B cell (primary cell): ENCODE results near the gene HSPB6. TPM values are rescaled to one million over a fixed set of nuclear protein-coding genes. Genes with fewer than 3 reads are reported as not detected.

ENCODE experiments used
- ATAC-seq: fragments of 200-7000 bp; cut with Tn5 transposase; one replicate; pipeline ENCODE4 v1.10.0; 2021; ENCODE audit warnings: low read depth, mild to moderate bottlenecking, moderate number of reproducible peaks, moderate library complexity
- CTCF ChIA-PET: fragments of 350-600 bp; sonication (Branson Sonifier 250); formaldehyde crosslinking; loops from one replicate; lab custom pipeline; 2021; ENCODE audit warnings: antibody characterized with exemption, inconsistent platforms; lab: Charles Lee
- POLR2A ChIA-PET: fragments of 350-600 bp; sonication (Branson Sonifier 250); formaldehyde crosslinking; loops from one replicate; lab custom pipeline; 2021; ENCODE audit warnings: antibody characterized with exemption; lab: Charles Lee
- DNase-seq: peaks from one replicate; pipeline ENCODE4 v3.0.0; 2013
- H2AFZ ChIP-seq: 2 replicates; pipeline ENCODE4 v1.6.1; 2012; ENCODE audit warnings: mild to moderate bottlenecking, low read depth, low read length; ENCODE audit not compliant: insufficient read depth, poor library complexity, severe bottlenecking
- H3K27ac ChIP-seq, 2 donors: 1 replicate in 1 of 2; 2 replicates in 1 of 2; pipeline ENCODE4 v1.5.1; 2012 to 2013; ENCODE audit warnings: low read length in 2 of 2, mild to moderate bottlenecking in 2 of 2, moderate library complexity in 1 of 2
- H3K27me3 ChIP-seq, 4 experiments: fragments of 200-600 bp in 1 of 4; sonication (generic) in 1 of 4; replicated peaks in 1 of 4; 1 replicate in 2 of 4; 2 replicates in 2 of 4; pipeline versions ENCODE4 v1.6.1 to v1.7.0; 2013 to 2016; ENCODE audit warnings: low read length in 3 of 4, mild to moderate bottlenecking in 2 of 4, mixed read lengths in 1 of 4, moderate library complexity in 1 of 4; ENCODE audit not compliant: insufficient read depth in 4 of 4, control insufficient read depth in 3 of 4; ENCODE audit errors: control extremely low read depth in 1 of 4
- H3K36me3 ChIP-seq, 2 experiments: replicated peaks in 1 of 2; 1 replicate in 1 of 2; 2 replicates in 1 of 2; pipeline versions ENCODE4 v1.6.1 to v1.7.1; 2013; ENCODE audit warnings: low read length in 1 of 2; ENCODE audit not compliant: insufficient read depth in 2 of 2, control insufficient read depth in 1 of 2; ENCODE audit errors: control extremely low read depth in 1 of 2, extremely low read depth in 1 of 2
- H3K4me1 ChIP-seq, 2 donors: fragments of 200-600 bp in 1 of 2; sonication (generic) in 1 of 2; 1 replicate in 1 of 2; 2 replicates in 1 of 2; pipeline versions ENCODE4 v1.5.1 to v1.6.1; 2013 to 2017; ENCODE audit warnings: low read length in 2 of 2; ENCODE audit not compliant: control insufficient read depth in 2 of 2, insufficient read depth in 2 of 2
- H3K4me2 ChIP-seq: replicated peaks from 2 replicates; pipeline ENCODE3; 2012; ENCODE audit warnings: mild to moderate bottlenecking, low read depth, low read length; ENCODE audit not compliant: poor library complexity, severe bottlenecking
- H3K4me3 ChIP-seq, 5 experiments: fragments of 200-600 bp in 1 of 5; sonication (generic) in 1 of 5; 1 replicate in 3 of 5; 2 replicates in 2 of 5; pipeline versions ENCODE4 v1.5.1 to v1.7.0; 2011 to 2016; ENCODE audit warnings: low read length in 4 of 5, mild to moderate bottlenecking in 4 of 5, low read depth in 2 of 5, control low read depth in 1 of 5, moderate library complexity in 1 of 5; ENCODE audit not compliant: insufficient read depth in 1 of 5; ENCODE audit errors: control extremely low read depth in 1 of 5, extremely low read depth in 1 of 5
- H3K79me2 ChIP-seq: fragments of 200-600 bp; sonication (generic); one replicate; pipeline ENCODE4 v1.6.0; 2016; ENCODE audit warnings: low read length; ENCODE audit not compliant: control insufficient read depth, insufficient read depth
- H3K9ac ChIP-seq: fragments of 200-600 bp; sonication (generic); 2 replicates; pipeline ENCODE4 v1.6.1; 2017; ENCODE audit warnings: mild to moderate bottlenecking, low read length, moderate library complexity
- H3K9me3 ChIP-seq, 3 donors: one replicate each; pipeline versions ENCODE4 v1.6.1 to v1.7.1; 2013; ENCODE audit warnings: low read length in 2 of 3; ENCODE audit not compliant: control insufficient read depth in 2 of 3, insufficient read depth in 1 of 3; ENCODE audit errors: control extremely low read depth in 1 of 3
- H4K20me1 ChIP-seq: 2 replicates; pipeline ENCODE4 v1.6.0; 2012; ENCODE audit warnings: mild to moderate bottlenecking, low read length; ENCODE audit not compliant: insufficient read depth, control insufficient read depth, poor library complexity, severe bottlenecking
- H3K27ac Mint-ChIP-seq: one replicate; pipeline ENCODE4 v1.8.0; 2021; ENCODE audit warnings: mixed read lengths
- H3K27me3 Mint-ChIP-seq: one replicate; pipeline ENCODE4 v1.8.0; 2021; ENCODE audit warnings: mixed read lengths
- H3K4me1 Mint-ChIP-seq: one replicate; pipeline ENCODE4 v1.8.0; 2021; ENCODE audit warnings: mixed read lengths
- H3K4me3 Mint-ChIP-seq: one replicate; pipeline ENCODE4 v1.8.0; 2021; ENCODE audit warnings: mixed read lengths
- H3K9me3 Mint-ChIP-seq: one replicate; pipeline ENCODE4 v1.8.0; 2022; ENCODE audit warnings: mixed read lengths; ENCODE audit not compliant: insufficient read depth
- CTCF ChIP-seq: fragments of 200-600 bp; IDR thresholded peaks from one replicate; pipeline ENCODE4 v1.8.0; 2022; ENCODE audit warnings: antibody characterized with exemption, mild to moderate bottlenecking
- EZH2 ChIP-seq: IDR thresholded peaks from 2 replicates; pipeline ENCODE4 v1.6.1; 2012; ENCODE audit warnings: borderline replicate concordance, low read depth, mild to moderate bottlenecking, moderate library complexity, low read length; ENCODE audit not compliant: insufficient read depth, poor library complexity, severe bottlenecking
- WGBS: methylation state at CpG from one replicate; pipeline ENCODE4 v1.1.5; 2013; ENCODE audit warnings: missing lambda C conversion rate; ENCODE audit not compliant: insufficient coverage; 5-methylcytosine and 5-hydroxymethylcytosine counted together
- intact Hi-C: fragments of 100-400 bp; cut with micrococcal nuclease; formaldehyde crosslinking; loops from one replicate; pipeline ENCODE4 v1.10.0; 2022
- polyA plus RNA-seq: library from polyadenylated mRNA; depleted of rRNA; stranded (reverse); fragments of >200 nt; gene quantifications from 2 replicates; pipeline ENCODE4 v1.2.3, GENCODE V29; 2012
- total RNA-seq, 2 donors: library from RNA; stranded (reverse); fragments of 120-200 nt in 1 of 2; gene quantifications; 1 replicate in 1 of 2; 2 replicates in 1 of 2; pipeline versions ENCODE4 v1.2.3 to v1.2.4, GENCODE V29; 2013 to 2022

Gene HSPB6
- total and polyA plus RNA-seq, 2 donors (not counting 1 experiment from before 2014, with no cell fraction given) = not detected

GRCh38 chr19:35792312-35792711, 35.5 kb upstream of the HSPB6 start:
- H3K9ac ChIP-seq = no peak overlapping the region
- no peak for DNase-seq
- no peak for ATAC-seq
- no peaks in the 10 kb centered on the region for H3K79me2 ChIP-seq
- no peak overlapping the region for H3K27ac ChIP-seq
- ChIA-PET CTCF (no interaction called here), POLR2A (no interaction called here)
- Mint-ChIP-seq H3K9me3 (no peaks in the 10 kb centered on the region), H3K4me3 (no peak overlapping the region), H3K27me3 (peaks cover 21% of the 10 kb centered on the region), H3K27ac (no peak overlapping the region), H3K4me1 (peaks cover 3% of the 10 kb centered on the region)
- H3K4me3 ChIP-seq = no peak overlapping the region
- no peaks in the 10 kb centered on the region for H3K36me3 ChIP-seq
- H3K27me3 ChIP-seq = peaks cover 0 to 11% (median 3%) of the 10 kb centered on the region in 4 experiments
- intact Hi-C loops = no loop called here
- no peaks in the 10 kb centered on the region for H4K20me1 ChIP-seq
- 93% methylated on average over 15 of the region's 15 CpGs for WGBS
- H3K4me1 ChIP-seq = peaks cover 0 to 3% of the 10 kb centered on the region in 2 donors
- no peak overlapping the region for H2AFZ ChIP-seq
- no peak overlapping the region for H3K4me2 ChIP-seq
- no peak for TF ChIP-seq CTCF
- no peak for TF ChIP-seq EZH2
- H3K9me3 ChIP-seq = peaks cover 0 to 4% (median 0%) of the 10 kb centered on the region in 3 donors

DNA sequence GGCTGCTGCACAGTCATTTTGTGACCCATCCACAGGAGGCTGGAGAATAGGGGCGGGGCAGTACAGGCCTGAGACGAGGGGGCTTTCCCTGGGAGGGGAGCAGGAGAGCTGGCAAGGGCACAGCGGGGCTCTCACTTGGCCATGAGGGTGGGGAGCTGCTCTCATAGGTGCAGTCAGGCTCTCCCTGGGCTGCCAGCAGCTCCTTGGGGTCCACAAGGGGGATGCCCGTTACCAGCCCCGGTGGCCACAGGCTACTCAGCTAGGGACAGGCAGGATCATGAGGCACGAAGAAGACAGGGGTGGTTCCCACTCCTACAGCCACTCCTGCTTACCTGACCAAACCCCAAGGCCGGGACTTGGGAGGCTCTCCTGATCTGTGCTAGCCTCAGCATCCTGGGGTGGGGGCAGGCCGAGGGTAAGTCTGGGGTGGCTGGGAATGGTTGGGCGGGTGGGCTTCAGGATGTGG, 35.0 kb upstream of the HSPB6 start:
- ChIA-PET CTCF (no interaction called here), POLR2A (no interaction called here)
- Mint-ChIP-seq H3K9me3 (no peaks in the 10 kb centered on the region), H3K27me3 (peaks cover 17% of the 10 kb centered on the region), H3K4me3 (no peak overlapping the region), H3K27ac (no peak overlapping the region), H3K4me1 (no peaks in the 10 kb centered on the region)
- Histone ChIP-seq H3K4me1 (no peaks in the 10 kb centered on the region), H3K27ac (no peak overlapping the region), H3K4me2 (no peak overlapping the region), H4K20me1 (no peaks in the 10 kb centered on the region), H3K9ac (no peak overlapping the region), H3K27me3 (peaks cover 0 to 6% (median 3%) of the 10 kb centered on the region in 4 experiments), H2AFZ (no peak overlapping the region), H3K4me3 (no peak overlapping the region), H3K36me3 (no peaks in the 10 kb centered on the region), H3K79me2 (no peaks in the 10 kb centered on the region), H3K9me3 (peaks cover 0 to 4% (median 0%) of the 10 kb centered on the region in 3 donors)
- TF ChIP-seq EZH2 = no peak
- no peak for TF ChIP-seq CTCF
- ATAC-seq (no peak), DNase-seq (no peak)
- intact Hi-C loops = no loop called here
- 96% methylated on average over 8 of the region's 9 CpGs for WGBS
